ENCODE data around the gene ATP6V0B. TPM values are rescaled to one million over a fixed set of nuclear protein-coding genes. Genes with fewer than 3 reads are reported as not detected.

ATP6V0B gene
- total and polyA plus RNA-seq, 2 of the 4 experiments (the other 2 are of a cell fraction), result 72.1 to 169 TPM

DNA sequence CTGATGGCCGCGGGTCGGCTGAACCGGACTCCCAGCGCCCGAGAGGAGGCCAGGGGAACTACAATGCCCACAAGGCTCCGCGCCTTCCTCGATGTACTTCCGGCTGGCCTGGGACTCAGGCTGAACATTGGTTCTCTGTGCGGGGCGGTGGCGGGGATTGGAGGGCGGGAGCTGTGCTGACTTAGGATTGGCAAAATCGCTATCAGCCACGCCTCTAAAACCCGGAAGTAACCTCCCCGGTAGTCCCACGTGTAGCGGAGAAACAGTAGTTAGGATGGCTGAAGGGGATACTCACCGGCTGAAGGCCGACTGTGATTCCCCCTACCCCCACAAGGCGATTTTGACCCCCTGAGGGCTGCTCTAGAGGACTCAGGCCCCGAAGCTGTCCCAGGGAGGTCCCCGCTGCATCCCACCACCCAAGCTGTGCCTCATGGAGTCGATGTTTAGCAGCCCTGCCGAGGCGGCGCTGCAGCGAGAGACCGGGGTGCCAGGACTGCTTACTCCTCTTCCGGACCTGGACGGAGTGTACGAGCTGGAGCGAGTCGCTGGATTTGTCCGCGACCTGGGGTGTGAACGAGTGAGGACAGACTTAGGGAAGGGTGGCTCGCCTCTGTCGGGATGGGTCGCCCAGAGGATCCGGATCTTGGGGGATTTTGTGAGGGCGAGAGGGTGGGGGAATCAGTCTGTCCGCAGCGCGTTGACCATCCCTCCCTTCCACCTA, 4.9 kb upstream of the ATP6V0B start, which contains the start of gene DPH2:
Gene DPH2, plus strand, starts transcription at position 265 of the 721 bp plus-strand sequence. Its CDS starts 166 bp downstream, at position 431.
- Histone ChIP-seq H2AFZ (replicated peaks; ENCODE audit: low read length, poor library complexity) (peak within 1 kb of the TSS; percentile 94), H3K27me3 (ENCODE audit: control insufficient read depth, insufficient read depth, low read length) (no peaks in the 10 kb centered on the region), H3K18ac (ENCODE audit: low read depth, low read length) (no peak within 1 kb of the TSS), H4K8ac (ENCODE audit: low read depth in 2 of 2, low read length in 2 of 2) (peak within 1 kb of the TSS; percentile 15 to 85; a peak in 2 of 4 replicates), H4K5ac (ENCODE audit: low read depth, low read length) (peak within 1 kb of the TSS; percentile 25; the same call in 1 of the 2 replicates), H3K9me3 (ENCODE audit: control insufficient read depth, insufficient read depth, low read length) (no peaks in the 10 kb centered on the region), H2AK5ac (ENCODE audit: low read depth, low read length) (peak within 1 kb of the TSS; percentile 36; the same call in 1 of the 2 replicates), H2BK5ac (ENCODE audit: low read depth, low read length, poor library complexity, severe bottlenecking) (no peak within 1 kb of the TSS), H3K56ac (ENCODE audit: extremely low read depth, insufficient read depth, low read length) (no peak within 1 kb of the TSS), H3K4me1 (ENCODE audit: control insufficient read depth, insufficient read depth, low read length) (0 out of 2 replicates have a peak, but pooled peaks cover 2% of the 10 kb centered on the region), H3K14ac (replicated peaks; ENCODE audit: low read depth, low read length) (0 out of 2 replicates have a peak within 1 kb of the TSS, but pooled peaks have one; percentile 65), H2BK15ac (ENCODE audit: low read depth, low read length) (no peak within 1 kb of the TSS), H3K4me3 (ENCODE audit: insufficient read depth, low read depth, low read length) (peak within 1 kb of the TSS; percentile 88), H3K27ac (ENCODE audit: insufficient read depth, low read length) (peak within 1 kb of the TSS; percentile 33; the same call in 1 of the 2 replicates), H3K9me1 (ENCODE audit: insufficient read depth, low read length) (peaks cover 13% of the 10 kb centered on the region), H3K9ac (ENCODE audit: low read depth, low read length) (peak within 1 kb of the TSS; percentile 66), H2BK120ac (ENCODE audit: low read depth, low read length) (no peak within 1 kb of the TSS), H3K23ac (ENCODE audit: low read depth, low read length) (0 out of 2 replicates have a peak within 1 kb of the TSS, but pooled peaks have one; percentile 13), H3K4me2 (ENCODE audit: low read depth, low read length) (peak within 1 kb of the TSS; percentile 81), H2BK20ac (ENCODE audit: low read depth, low read length) (no peak within 1 kb of the TSS), H2AK9ac (replicated peaks; ENCODE audit: low read depth, low read length, poor library complexity) (peak within 1 kb of the TSS; percentile 88), H3K79me1 (ENCODE audit: low read depth in 1 of 2, low read length in 2 of 2) (peaks cover 13 to 18% of the 10 kb centered on the region in 2 experiments; a peak in 3 of 4 replicates), H4K91ac (ENCODE audit: insufficient read depth, low read depth, low read length) (peak within 1 kb of the TSS; percentile 63), H3K4ac (ENCODE audit: low read depth, low read length) (peak within 1 kb of the TSS; percentile 72; the same call in 1 of the 2 replicates), H4K20me1 (ENCODE audit: insufficient read depth, low read length) (no peaks in the 10 kb centered on the region), H3K36me3 (ENCODE audit: control insufficient read depth, insufficient read depth, low read length) (peaks cover 12% of the 10 kb centered on the region)
- ATAC-seq (ENCODE audit: low read depth) (peak; percentile 91), DNase-seq (peak; percentile 97)
- intact Hi-C loops (cut with micrococcal nuclease), result loop anchor here (1.0 to 2.0 kb wide), 2 partner anchors 23 to 259 kb away; partner anchors contain the start of gene IPO13
- CTCF ChIA-PET, result interaction anchor here (1.0 to 1.4 kb wide), 2 partner anchors 24 to 207 kb away, joined by 3 to 4 read pairs; no protein-coding TSS in a partner anchor
- in situ Hi-C loops (cut with MboI; ENCODE audit: low sequenced_read_pairs), result loop anchor here (25.0 kb wide), 1 partner anchor 433 kb away; the partner anchor contains the start of gene PTPRF
- POLR2A ChIA-PET (ENCODE audit: unreplicated experiment), result no interaction called here
- no TSS peak for BruUV-seq (replicated peaks)
- dilution Hi-C loops (cut with HindIII; ENCODE audit: low sequenced_read_pairs, unreplicated experiment), result no loop called here
- 9% methylated on average over 5 of the region's 47 CpGs; no CpG with 5 or more reads in 1 of the 2 experiments for WGBS, 2 experiments (ENCODE audit: extremely low coverage in 2 of 2, insufficient read length in 1 of 2)
- TF ChIP-seq CEBPB (IDR thresholded peaks at IDR 0.05; ENCODE audit: low read depth, low read length), result no peak
- no peak for TF ChIP-seq POLR2A (IDR thresholded peaks at IDR 0.05; ENCODE audit: low read depth, low read length)
- no peak for TF ChIP-seq NFE2L2 (IDR thresholded peaks at IDR 0.05; ENCODE audit: low read depth, low read length)
- TF ChIP-seq, protein P1, sequence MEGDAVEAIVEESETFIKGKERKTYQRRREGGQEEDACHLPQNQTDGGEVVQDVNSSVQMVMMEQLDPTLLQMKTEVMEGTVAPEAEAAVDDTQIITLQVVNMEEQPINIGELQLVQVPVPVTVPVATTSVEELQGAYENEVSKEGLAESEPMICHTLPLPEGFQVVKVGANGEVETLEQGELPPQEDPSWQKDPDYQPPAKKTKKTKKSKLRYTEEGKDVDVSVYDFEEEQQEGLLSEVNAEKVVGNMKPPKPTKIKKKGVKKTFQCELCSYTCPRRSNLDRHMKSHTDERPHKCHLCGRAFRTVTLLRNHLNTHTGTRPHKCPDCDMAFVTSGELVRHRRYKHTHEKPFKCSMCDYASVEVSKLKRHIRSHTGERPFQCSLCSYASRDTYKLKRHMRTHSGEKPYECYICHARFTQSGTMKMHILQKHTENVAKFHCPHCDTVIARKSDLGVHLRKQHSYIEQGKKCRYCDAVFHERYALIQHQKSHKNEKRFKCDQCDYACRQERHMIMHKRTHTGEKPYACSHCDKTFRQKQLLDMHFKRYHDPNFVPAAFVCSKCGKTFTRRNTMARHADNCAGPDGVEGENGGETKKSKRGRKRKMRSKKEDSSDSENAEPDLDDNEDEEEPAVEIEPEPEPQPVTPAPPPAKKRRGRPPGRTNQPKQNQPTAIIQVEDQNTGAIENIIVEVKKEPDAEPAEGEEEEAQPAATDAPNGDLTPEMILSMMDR (conservative IDR thresholded peaks at IDR 0.05; ENCODE audit: low read depth, low read length), result no peak; the same call in 1 of the 2 replicates
- 0 out of 2 replicates have a peak, but pooled peaks have one; percentile 22 for TF ChIP-seq MAZ (IDR thresholded peaks at IDR 0.05; ENCODE audit: borderline replicate concordance, low read depth, low read length)
- TF ChIP-seq CHD1 (IDR thresholded peaks at IDR 0.05; ENCODE audit: low read depth, low read length), result no peak
- TF ChIP-seq RAD21 (IDR thresholded peaks at IDR 0.05; ENCODE audit: low read length), result no peak
- TF ChIP-seq, protein P2, sequence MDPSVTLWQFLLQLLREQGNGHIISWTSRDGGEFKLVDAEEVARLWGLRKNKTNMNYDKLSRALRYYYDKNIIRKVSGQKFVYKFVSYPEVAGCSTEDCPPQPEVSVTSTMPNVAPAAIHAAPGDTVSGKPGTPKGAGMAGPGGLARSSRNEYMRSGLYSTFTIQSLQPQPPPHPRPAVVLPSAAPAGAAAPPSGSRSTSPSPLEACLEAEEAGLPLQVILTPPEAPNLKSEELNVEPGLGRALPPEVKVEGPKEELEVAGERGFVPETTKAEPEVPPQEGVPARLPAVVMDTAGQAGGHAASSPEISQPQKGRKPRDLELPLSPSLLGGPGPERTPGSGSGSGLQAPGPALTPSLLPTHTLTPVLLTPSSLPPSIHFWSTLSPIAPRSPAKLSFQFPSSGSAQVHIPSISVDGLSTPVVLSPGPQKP (IDR thresholded peaks at IDR 0.05; ENCODE audit: borderline replicate concordance, low read depth, low read length), result no peak
- no peak for TF ChIP-seq RCOR1 (IDR thresholded peaks at IDR 0.05; ENCODE audit: insufficient replicate concordance, low read length)
- no peak for TF ChIP-seq MAFK (IDR thresholded peaks at IDR 0.05; ENCODE audit: low read depth, low read length)
- TF ChIP-seq FOS (IDR thresholded peaks at IDR 0.05; ENCODE audit: low read depth, low read length), result 0 out of 2 replicates have a peak, but pooled peaks have one; percentile 21
- no peak for TF ChIP-seq RFX5 (IDR thresholded peaks at IDR 0.05; ENCODE audit: low read depth, low read length)
- TF ChIP-seq MXI1 (IDR thresholded peaks at IDR 0.05; ENCODE audit: borderline replicate concordance, low read depth, low read length), result peak; percentile 99
- no peak for TF ChIP-seq SMC3 (IDR thresholded peaks at IDR 0.05; ENCODE audit: low read depth, low read length)
- no peak for TF ChIP-seq BHLHE40 (IDR thresholded peaks at IDR 0.05; ENCODE audit: low read depth, low read length)

Measured in IMR-90 (cell line).